Loucy (cell line): ENCODE measurements around the gene CSNK1G1.

Experiments
- EZH2phosphoT487 ChIP-seq: fragments of 200-600 bp; IDR thresholded peaks from 2 replicates; pipeline ENCODE4 v1.6.1; 2018; ENCODE audit warnings: antibody characterized with exemption, mild to moderate bottlenecking, moderate library complexity, borderline replicate concordance
- TF ChIP-seq, protein P1 (sequence below): fragments of 200-600 bp; sonication (generic); conservative IDR thresholded peaks from 2 replicates; pipeline ENCODE4 v1.5.1; 2014; ENCODE audit warnings: mild to moderate bottlenecking, antibody characterized with exemption, low read length

DNA sequence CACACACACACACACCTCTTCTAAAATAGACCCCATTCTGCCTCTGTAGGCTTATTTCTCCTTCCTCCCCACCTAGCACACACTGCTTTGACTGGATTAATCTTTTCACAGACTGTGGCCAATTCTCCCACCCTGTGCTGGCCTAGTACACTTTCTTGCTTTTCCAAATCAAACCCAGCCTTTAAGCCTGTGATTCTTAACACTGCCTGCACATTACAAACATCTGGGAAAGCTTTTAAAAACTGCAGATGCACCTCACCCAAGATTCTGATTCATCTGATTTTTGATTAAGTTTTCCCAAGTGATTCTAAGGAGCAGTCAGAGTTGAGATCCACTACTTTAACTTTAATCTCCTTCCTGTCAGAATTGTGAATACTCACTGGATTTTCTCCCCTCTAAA lies 12.8 kb downstream of the CSNK1G1 start:
- no peak for TF ChIP-seq EZH2phosphoT487
- TF ChIP-seq, protein P1, sequence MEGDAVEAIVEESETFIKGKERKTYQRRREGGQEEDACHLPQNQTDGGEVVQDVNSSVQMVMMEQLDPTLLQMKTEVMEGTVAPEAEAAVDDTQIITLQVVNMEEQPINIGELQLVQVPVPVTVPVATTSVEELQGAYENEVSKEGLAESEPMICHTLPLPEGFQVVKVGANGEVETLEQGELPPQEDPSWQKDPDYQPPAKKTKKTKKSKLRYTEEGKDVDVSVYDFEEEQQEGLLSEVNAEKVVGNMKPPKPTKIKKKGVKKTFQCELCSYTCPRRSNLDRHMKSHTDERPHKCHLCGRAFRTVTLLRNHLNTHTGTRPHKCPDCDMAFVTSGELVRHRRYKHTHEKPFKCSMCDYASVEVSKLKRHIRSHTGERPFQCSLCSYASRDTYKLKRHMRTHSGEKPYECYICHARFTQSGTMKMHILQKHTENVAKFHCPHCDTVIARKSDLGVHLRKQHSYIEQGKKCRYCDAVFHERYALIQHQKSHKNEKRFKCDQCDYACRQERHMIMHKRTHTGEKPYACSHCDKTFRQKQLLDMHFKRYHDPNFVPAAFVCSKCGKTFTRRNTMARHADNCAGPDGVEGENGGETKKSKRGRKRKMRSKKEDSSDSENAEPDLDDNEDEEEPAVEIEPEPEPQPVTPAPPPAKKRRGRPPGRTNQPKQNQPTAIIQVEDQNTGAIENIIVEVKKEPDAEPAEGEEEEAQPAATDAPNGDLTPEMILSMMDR, result no peak
